ENCODE results near the gene PARD6B. TPM values are rescaled to one million over a fixed set of nuclear protein-coding genes. Genes with fewer than 3 reads are reported as not detected.

Gene PARD6B
- total and polyA plus RNA-seq, 2 of the 13 experiments (the other 11 are each of a cell fraction or from before 2014, with no cell fraction given), result 6.9 to 22.2 TPM

DNA sequence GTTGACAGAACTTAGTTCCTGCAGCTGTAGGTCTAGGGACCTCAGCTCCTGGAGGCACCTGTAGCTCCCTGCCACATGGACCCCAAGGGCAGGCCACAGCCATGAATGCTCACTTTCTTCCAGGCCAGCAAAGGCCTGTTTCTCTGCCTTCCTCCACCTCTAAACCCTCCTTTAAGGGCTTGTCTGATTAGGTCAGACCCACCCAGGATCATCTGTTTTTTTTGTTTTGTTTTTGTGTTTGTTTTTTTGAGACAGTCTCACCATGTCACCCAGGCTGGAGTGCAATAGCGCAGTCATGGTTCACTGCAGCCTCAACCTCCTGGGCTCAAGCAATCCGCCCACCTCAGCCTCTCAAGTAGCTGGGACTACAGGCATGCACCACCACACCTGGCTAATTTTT lies 52.0 kb downstream of the PARD6B start (continued):
- no peak for TF ChIP-seq MBNL3 (CRISPR knock-in tag; conservative IDR thresholded peaks at IDR 0.05)
- no peak for TF ChIP-seq SRY (CRISPR knock-in tag; IDR thresholded peaks at IDR 0.05)
- TF ChIP-seq, protein P1, sequence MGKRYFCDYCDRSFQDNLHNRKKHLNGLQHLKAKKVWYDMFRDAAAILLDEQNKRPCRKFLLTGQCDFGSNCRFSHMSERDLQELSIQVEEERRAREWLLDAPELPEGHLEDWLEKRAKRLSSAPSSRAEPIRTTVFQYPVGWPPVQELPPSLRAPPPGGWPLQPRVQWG (CRISPR knock-in tag; IDR thresholded peaks at IDR 0.05; ENCODE audit: borderline replicate concordance, low read depth), result no peak
- no peak for TF ChIP-seq CC2D1A (CRISPR knock-in tag; IDR thresholded peaks at IDR 0.05)
- TF ChIP-seq, protein P2, sequence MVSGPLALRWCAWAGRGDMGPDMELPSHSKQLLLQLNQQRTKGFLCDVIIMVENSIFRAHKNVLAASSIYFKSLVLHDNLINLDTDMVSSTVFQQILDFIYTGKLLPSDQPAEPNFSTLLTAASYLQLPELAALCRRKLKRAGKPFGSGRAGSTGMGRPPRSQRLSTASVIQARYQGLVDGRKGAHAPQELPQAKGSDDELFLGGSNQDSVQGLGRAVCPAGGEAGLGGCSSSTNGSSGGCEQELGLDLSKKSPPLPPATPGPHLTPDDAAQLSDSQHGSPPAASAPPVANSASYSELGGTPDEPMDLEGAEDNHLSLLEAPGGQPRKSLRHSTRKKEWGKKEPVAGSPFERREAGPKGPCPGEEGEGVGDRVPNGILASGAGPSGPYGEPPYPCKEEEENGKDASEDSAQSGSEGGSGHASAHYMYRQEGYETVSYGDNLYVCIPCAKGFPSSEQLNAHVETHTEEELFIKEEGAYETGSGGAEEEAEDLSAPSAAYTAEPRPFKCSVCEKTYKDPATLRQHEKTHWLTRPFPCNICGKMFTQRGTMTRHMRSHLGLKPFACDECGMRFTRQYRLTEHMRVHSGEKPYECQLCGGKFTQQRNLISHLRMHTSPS (CRISPR knock-in tag; IDR thresholded peaks at IDR 0.05; ENCODE audit: low read depth), result no peak
- no peak for TF ChIP-seq STAG1 (CRISPR knock-in tag; IDR thresholded peaks at IDR 0.05)
- TF ChIP-seq HNRNPLL (IDR thresholded peaks at IDR 0.05; ENCODE audit: low read depth, low read length, poor library complexity, severe bottlenecking), result no peak
- no peak for TF ChIP-seq MZF1 (CRISPR knock-in tag; IDR thresholded peaks at IDR 0.05; ENCODE audit: borderline replicate concordance)
- no peak for TF ChIP-seq ZSCAN9 (CRISPR knock-in tag; IDR thresholded peaks at IDR 0.05; ENCODE audit: borderline replicate concordance)
- no peak for TF ChIP-seq NFYB (CRISPR knock-in tag; IDR thresholded peaks at IDR 0.05)

DNA sequence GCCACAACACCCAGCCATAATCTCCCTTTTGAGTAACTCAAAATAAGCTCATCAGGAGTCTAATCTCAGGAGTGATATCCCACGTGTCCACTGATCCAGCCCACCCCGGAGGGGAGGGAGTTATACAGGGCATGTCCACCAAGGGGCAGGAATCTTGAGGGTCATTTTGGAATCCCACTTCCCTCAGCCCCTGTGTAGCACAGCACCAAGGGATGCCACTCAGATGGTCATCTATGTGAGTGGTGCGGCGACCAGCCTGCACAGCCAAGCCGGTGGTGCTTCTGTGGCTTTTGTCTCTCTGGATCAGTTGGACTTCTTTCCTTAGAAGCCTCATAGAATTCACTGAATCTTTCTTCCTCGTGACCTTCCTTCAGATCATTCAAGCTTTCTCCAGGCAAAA lies 52.5 kb downstream of the PARD6B start:
- no peaks in the 10 kb centered on the region for H3K36me3 ChIP-seq (replicated peaks in 1 of 2; ENCODE audit: control insufficient read depth in 1 of 2, insufficient read depth in 2 of 2, low read length in 2 of 2)
- intact Hi-C loops (cut with micrococcal nuclease; ENCODE audit: unreplicated experiment), result no loop called here
- ChIA-PET POLR2A (no interaction called here), CTCF (ENCODE audit: low intra/inter-chr PET ratio, low total read pairs) (no interaction called here)
- in situ Hi-C loops (cut with HindIII; ENCODE audit: extremely low pct_ligation_motif_present, low pct_unique_long_range_greater_than_20kb), result loop anchor here (25.0 kb wide), 1 partner anchor 528 kb away; no protein-coding TSS in a partner anchor
- peaks cover 17% of the 10 kb centered on the region for H3K4me1 ChIP-seq (ENCODE audit: insufficient read depth, low read length)
- 0 out of 5 replicates have a peak, but pooled peaks cover 0 to 1% of the 10 kb centered on the region in 2 experiments for H3K27me3 ChIP-seq (ENCODE audit: control insufficient read depth in 1 of 2, insufficient read depth in 2 of 2, low read length in 2 of 2)
- H3K4me2 ChIP-seq (ENCODE audit: low read depth, low read length), result no peak overlapping the region
- H2AFZ ChIP-seq (ENCODE audit: low read length), result no peak overlapping the region
- no TSS peak for BruUV-seq (replicated peaks)
- DNase-seq (ENCODE audit: low spot score) (no peak), ATAC-seq (no peak), FAIRE-seq (no peak)
- no peak overlapping the region for H3K4me3 ChIP-seq (replicated peaks in 1 of 3; ENCODE audit: insufficient read depth in 1 of 3, low read depth in 2 of 3, low read length in 3 of 3)
- WGBS (ENCODE audit: low lambda C conversion rate), result 69% methylated on average over 6 of the region's 6 CpGs
- H3K9ac ChIP-seq (ENCODE audit: insufficient read depth, low read depth, low read length), result no peak overlapping the region
- TF ChIP-seq PAF1 (CRISPR knock-in tag; IDR thresholded peaks at IDR 0.05) (no peak), NR1H2 (CRISPR knock-in tag; IDR thresholded peaks at IDR 0.05; ENCODE audit: borderline replicate concordance, low read depth) (no peak), ZNF138 (CRISPR knock-in tag; IDR thresholded peaks at IDR 0.05; ENCODE audit: low read depth) (no peak), TAF15 (IDR thresholded peaks at IDR 0.05; ENCODE audit: low read depth, low read length, poor library complexity, severe bottlenecking) (no peak)
- TF ChIP-seq, protein P3, sequence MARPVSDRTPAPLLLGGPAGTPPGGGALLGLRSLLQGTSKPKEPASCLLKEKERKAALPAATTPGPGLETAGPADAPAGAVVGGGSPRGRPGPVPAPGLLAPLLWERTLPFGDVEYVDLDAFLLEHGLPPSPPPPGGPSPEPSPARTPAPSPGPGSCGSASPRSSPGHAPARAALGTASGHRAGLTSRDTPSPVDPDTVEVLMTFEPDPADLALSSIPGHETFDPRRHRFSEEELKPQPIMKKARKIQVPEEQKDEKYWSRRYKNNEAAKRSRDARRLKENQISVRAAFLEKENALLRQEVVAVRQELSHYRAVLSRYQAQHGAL (CRISPR knock-in tag; IDR thresholded peaks at IDR 0.05; ENCODE audit: not compliant biosample characterization), result no peak
- no peaks in the 10 kb centered on the region for H4K20me1 ChIP-seq (ENCODE audit: insufficient read depth, low read length)
- no peaks in the 10 kb centered on the region for H3K9me3 ChIP-seq (ENCODE audit: low read length)
- H3K27ac ChIP-seq (ENCODE audit: extremely low read length, insufficient read depth, low read length), result no peak overlapping the region
- H3K79me2 ChIP-seq (ENCODE audit: insufficient read depth, low read length), result no peaks in the 10 kb centered on the region

Data from HepG2 (cell line).